ENCODE results near the gene SPPL3.

- TF ChIP-seq CTCF (IDR thresholded peaks at IDR 0.05): no peak
- TF ChIP-seq RFX5 (IDR thresholded peaks at IDR 0.05; ENCODE audit: low read length): no peak
- TF ChIP-seq NRF1 (IDR thresholded peaks at IDR 0.05; ENCODE audit: low read depth, low read length): no peak
- TF ChIP-seq MEF2A (IDR thresholded peaks at IDR 0.05; ENCODE audit: borderline replicate concordance, low read depth): no peak
- TF ChIP-seq GABPA (IDR thresholded peaks at IDR 0.05; ENCODE audit: low read depth): no peak
- no peak for TF ChIP-seq RCOR1 (IDR thresholded peaks at IDR 0.05; ENCODE audit: low read length)
Measured at GRCh38 chr12:120739031-120739762, 165.0 kb downstream of the SPPL3 start.
